HL-60 (cell line): Measurements from ENCODE around the gene CIB2.

Source experiments
- GABPA ChIP-seq: IDR thresholded peaks from 2 replicates; pipeline ENCODE4 v1.6.1; 2012; ENCODE audit warnings: low read depth
- TF ChIP-seq, protein P1 (sequence below): IDR thresholded peaks from one replicate; pipeline ENCODE4 v1.5.1; 2011; ENCODE audit warnings: low read length, control low read depth, inconsistent platforms; ENCODE audit not compliant: insufficient read depth
- TF ChIP-seq, protein P2 (sequence below): IDR thresholded peaks from 2 replicates; pipeline ENCODE4 v1.6.1; 2012; ENCODE audit warnings: low read depth; ENCODE audit not compliant: insufficient replicate concordance

DNA sequence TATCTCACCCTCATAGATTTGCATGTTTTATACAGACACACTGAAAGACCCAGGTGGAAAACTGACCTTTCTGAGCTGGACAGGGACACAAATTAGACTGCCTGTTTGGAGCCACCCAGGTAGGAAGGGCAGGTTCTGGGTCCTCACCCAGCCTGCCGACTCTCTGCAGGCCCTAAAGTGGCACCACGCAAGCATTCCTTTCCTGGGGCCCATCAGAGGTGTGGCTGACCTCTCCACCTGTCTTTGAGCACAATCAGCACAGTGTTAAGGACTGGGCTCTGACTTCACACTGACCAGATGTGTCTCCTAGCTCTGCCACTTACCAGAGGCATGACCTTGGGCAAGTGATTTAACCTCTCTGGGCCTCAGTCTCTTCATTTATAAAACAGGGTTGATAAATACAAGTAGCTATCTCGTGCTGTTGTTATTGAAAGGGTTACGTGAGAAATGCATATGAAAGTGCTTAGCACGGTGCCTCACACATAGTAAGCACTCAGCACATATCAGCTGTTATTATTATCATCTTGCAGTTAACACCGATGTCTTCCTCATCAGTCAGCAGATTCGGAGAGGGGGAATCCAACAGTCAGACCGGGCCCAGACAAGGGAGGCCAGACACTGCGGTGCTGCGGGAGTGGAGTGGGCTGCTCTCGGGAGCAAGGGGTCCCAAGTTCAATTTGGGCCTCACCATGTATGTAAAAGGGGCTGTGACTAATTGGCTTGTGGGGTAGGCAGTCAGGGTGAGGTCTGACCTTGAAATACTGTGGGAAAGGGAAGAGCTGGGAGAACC lies 51.8 kb downstream of the CIB2 start:
- TF ChIP-seq, protein P1, sequence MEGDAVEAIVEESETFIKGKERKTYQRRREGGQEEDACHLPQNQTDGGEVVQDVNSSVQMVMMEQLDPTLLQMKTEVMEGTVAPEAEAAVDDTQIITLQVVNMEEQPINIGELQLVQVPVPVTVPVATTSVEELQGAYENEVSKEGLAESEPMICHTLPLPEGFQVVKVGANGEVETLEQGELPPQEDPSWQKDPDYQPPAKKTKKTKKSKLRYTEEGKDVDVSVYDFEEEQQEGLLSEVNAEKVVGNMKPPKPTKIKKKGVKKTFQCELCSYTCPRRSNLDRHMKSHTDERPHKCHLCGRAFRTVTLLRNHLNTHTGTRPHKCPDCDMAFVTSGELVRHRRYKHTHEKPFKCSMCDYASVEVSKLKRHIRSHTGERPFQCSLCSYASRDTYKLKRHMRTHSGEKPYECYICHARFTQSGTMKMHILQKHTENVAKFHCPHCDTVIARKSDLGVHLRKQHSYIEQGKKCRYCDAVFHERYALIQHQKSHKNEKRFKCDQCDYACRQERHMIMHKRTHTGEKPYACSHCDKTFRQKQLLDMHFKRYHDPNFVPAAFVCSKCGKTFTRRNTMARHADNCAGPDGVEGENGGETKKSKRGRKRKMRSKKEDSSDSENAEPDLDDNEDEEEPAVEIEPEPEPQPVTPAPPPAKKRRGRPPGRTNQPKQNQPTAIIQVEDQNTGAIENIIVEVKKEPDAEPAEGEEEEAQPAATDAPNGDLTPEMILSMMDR = no peak
- TF ChIP-seq, protein P2, sequence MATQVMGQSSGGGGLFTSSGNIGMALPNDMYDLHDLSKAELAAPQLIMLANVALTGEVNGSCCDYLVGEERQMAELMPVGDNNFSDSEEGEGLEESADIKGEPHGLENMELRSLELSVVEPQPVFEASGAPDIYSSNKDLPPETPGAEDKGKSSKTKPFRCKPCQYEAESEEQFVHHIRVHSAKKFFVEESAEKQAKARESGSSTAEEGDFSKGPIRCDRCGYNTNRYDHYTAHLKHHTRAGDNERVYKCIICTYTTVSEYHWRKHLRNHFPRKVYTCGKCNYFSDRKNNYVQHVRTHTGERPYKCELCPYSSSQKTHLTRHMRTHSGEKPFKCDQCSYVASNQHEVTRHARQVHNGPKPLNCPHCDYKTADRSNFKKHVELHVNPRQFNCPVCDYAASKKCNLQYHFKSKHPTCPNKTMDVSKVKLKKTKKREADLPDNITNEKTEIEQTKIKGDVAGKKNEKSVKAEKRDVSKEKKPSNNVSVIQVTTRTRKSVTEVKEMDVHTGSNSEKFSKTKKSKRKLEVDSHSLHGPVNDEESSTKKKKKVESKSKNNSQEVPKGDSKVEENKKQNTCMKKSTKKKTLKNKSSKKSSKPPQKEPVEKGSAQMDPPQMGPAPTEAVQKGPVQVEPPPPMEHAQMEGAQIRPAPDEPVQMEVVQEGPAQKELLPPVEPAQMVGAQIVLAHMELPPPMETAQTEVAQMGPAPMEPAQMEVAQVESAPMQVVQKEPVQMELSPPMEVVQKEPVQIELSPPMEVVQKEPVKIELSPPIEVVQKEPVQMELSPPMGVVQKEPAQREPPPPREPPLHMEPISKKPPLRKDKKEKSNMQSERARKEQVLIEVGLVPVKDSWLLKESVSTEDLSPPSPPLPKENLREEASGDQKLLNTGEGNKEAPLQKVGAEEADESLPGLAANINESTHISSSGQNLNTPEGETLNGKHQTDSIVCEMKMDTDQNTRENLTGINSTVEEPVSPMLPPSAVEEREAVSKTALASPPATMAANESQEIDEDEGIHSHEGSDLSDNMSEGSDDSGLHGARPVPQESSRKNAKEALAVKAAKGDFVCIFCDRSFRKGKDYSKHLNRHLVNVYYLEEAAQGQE = no peak
- no peak for TF ChIP-seq GABPA
